HepG2 (cell line): ENCODE results near the gene EFCAB11. TPM values are rescaled to one million over a fixed set of nuclear protein-coding genes. Genes with fewer than 3 reads are reported as not detected.
A peak's percentile ranks its signal among the peaks of the same experiment; 100 is the strongest.

ENCODE experiments used
- LCORL ChIP-seq, 2 experiments: fragments of 450-650 bp in 1 of 2; sonication (generic) in 1 of 2; formaldehyde crosslinking in 1 of 2; IDR thresholded peaks; 2 replicates each; pipeline versions ENCODE4 v1.5.0 to v1.6.1; 2017 to 2020; ENCODE audit warnings: antibody characterized with exemption in 1 of 2, missing genetic modification reagents in 1 of 2
- MIXL1 ChIP-seq: IDR thresholded peaks from 2 replicates; pipeline ENCODE4 v1.6.1; 2016
- SMC3 ChIP-seq: IDR thresholded peaks from 2 replicates; pipeline ENCODE4 v1.6.1; 2011; ENCODE audit warnings: low read length, improper control_type of control experiment
- TGIF2 ChIP-seq: IDR thresholded peaks from 2 replicates; pipeline ENCODE4 v1.6.1; 2016; ENCODE audit warnings: control low read depth, missing compliant biosample characterization
- ZMYM4 ChIP-seq: sonication (generic); formaldehyde crosslinking; IDR thresholded peaks from 2 replicates; pipeline ENCODE4 v1.8.1; 2023; ENCODE audit warnings: mild to moderate bottlenecking, missing genetic modification reagents
- polyA plus RNA-seq, 8 experiments: library from polyadenylated mRNA; depleted of rRNA in 3 of 8; stranded (reverse) in 7 of 8; unstranded in 1 of 8; fragments of >200 nt; fragmentation: Illumina TruSeq in 4 of 8; extraction: Trizol in 4 of 8; gene quantifications; 2 replicates each; pipeline versions ENCODE4 v1.2.1 to v1.2.3, GENCODE V29; 2011 to 2016; ENCODE audit warnings: low read depth in 4 of 8, missing spikeins in 1 of 8, mixed read lengths in 1 of 8; ENCODE audit not compliant: insufficient read depth in 1 of 8
- total RNA-seq, 5 experiments: library from RNA; depleted of rRNA; stranded (reverse); fragments of >200 nt; fragmentation: Illumina TruSeq; extraction: Trizol; gene quantifications; 2 replicates each; pipeline ENCODE4 v1.2.3, GENCODE V29; 2016; ENCODE audit warnings: low read depth in 1 of 5
- TF ChIP-seq, protein P1 (sequence below), 2 experiments: fragments of 450-650 bp in 1 of 2; sonication (generic) in 1 of 2; formaldehyde crosslinking in 1 of 2; IDR thresholded peaks; 2 replicates each; pipeline versions ENCODE4 v1.6.1 to v1.8.0; 2016 to 2022; ENCODE audit warnings: antibody characterized with exemption in 1 of 2, mild to moderate bottlenecking in 1 of 2, missing genetic modification reagents in 1 of 2
- TF ChIP-seq, protein P2 (sequence below), 2 experiments: sonication (generic) in 1 of 2; formaldehyde crosslinking in 1 of 2; IDR thresholded peaks; 2 replicates each; pipeline versions ENCODE4 v1.4.0 to v1.6.1; 2018 to 2020; ENCODE audit warnings: missing genetic modification reagents in 2 of 2, borderline replicate concordance in 1 of 2, low read depth in 1 of 2, mild to moderate bottlenecking in 1 of 2, missing biosample characterization in 1 of 2
- TF ChIP-seq, protein P3 (sequence below): sonication (generic); formaldehyde crosslinking; IDR thresholded peaks from 2 replicates; pipeline ENCODE4 v1.5.1; 2020; ENCODE audit warnings: mild to moderate bottlenecking, missing genetic modification reagents, moderate library complexity
- TF ChIP-seq, protein P4 (sequence below): sonication (generic); formaldehyde crosslinking; IDR thresholded peaks from 2 replicates; pipeline ENCODE4 v1.4.0; 2020; ENCODE audit warnings: missing genetic modification reagents, borderline replicate concordance

EFCAB11 gene
- total and polyA plus RNA-seq, 2 of the 13 experiments (the other 11 are each of a cell fraction or from before 2014, with no cell fraction given) = 8.2 to 31.5 TPM

- TF ChIP-seq, protein P1, sequence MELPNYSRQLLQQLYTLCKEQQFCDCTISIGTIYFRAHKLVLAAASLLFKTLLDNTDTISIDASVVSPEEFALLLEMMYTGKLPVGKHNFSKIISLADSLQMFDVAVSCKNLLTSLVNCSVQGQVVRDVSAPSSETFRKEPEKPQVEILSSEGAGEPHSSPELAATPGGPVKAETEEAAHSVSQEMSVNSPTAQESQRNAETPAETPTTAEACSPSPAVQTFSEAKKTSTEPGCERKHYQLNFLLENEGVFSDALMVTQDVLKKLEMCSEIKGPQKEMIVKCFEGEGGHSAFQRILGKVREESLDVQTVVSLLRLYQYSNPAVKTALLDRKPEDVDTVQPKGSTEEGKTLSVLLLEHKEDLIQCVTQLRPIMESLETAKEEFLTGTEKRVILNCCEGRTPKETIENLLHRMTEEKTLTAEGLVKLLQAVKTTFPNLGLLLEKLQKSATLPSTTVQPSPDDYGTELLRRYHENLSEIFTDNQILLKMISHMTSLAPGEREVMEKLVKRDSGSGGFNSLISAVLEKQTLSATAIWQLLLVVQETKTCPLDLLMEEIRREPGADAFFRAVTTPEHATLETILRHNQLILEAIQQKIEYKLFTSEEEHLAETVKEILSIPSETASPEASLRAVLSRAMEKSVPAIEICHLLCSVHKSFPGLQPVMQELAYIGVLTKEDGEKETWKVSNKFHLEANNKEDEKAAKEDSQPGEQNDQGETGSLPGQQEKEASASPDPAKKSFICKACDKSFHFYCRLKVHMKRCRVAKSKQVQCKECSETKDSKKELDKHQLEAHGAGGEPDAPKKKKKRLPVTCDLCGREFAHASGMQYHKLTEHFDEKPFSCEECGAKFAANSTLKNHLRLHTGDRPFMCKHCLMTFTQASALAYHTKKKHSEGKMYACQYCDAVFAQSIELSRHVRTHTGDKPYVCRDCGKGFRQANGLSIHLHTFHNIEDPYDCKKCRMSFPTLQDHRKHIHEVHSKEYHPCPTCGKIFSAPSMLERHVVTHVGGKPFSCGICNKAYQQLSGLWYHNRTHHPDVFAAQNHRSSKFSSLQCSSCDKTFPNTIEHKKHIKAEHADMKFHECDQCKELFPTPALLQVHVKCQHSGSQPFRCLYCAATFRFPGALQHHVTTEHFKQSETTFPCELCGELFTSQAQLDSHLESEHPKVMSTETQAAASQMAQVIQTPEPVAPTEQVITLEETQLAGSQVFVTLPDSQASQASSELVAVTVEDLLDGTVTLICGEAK (IDR thresholded peaks at IDR 0.05) = peak; percentile 64
- TF ChIP-seq, protein P1 (CRISPR knock-in tag; IDR thresholded peaks at IDR 0.05) = peak; percentile 97
- TF ChIP-seq, protein P2, sequence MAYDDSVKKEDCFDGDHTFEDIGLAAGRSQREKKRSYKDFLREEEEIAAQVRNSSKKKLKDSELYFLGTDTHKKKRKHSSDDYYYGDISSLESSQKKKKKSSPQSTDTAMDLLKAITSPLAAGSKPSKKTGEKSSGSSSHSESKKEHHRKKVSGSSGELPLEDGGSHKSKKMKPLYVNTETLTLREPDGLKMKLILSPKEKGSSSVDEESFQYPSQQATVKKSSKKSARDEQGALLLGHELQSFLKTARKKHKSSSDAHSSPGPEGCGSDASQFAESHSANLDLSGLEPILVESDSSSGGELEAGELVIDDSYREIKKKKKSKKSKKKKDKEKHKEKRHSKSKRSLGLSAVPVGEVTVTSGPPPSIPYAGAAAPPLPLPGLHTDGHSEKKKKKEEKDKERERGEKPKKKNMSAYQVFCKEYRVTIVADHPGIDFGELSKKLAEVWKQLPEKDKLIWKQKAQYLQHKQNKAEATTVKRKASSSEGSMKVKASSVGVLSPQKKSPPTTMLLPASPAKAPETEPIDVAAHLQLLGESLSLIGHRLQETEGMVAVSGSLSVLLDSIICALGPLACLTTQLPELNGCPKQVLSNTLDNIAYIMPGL (CRISPR knock-in tag; IDR thresholded peaks at IDR 0.05; ENCODE audit: borderline replicate concordance in 1 of 2, low read depth in 1 of 2) = 0 out of 4 replicates have a peak, but pooled peaks of 1 of the 2 experiments have one; percentile 21
- 0 out of 2 replicates have a peak, but pooled peaks have one; percentile 27 for TF ChIP-seq TGIF2
- peak; percentile 72 for TF ChIP-seq SMC3
- 0 out of 2 replicates have a peak, but pooled peaks have one; percentile 28 for TF ChIP-seq MIXL1
- TF ChIP-seq, protein P3, sequence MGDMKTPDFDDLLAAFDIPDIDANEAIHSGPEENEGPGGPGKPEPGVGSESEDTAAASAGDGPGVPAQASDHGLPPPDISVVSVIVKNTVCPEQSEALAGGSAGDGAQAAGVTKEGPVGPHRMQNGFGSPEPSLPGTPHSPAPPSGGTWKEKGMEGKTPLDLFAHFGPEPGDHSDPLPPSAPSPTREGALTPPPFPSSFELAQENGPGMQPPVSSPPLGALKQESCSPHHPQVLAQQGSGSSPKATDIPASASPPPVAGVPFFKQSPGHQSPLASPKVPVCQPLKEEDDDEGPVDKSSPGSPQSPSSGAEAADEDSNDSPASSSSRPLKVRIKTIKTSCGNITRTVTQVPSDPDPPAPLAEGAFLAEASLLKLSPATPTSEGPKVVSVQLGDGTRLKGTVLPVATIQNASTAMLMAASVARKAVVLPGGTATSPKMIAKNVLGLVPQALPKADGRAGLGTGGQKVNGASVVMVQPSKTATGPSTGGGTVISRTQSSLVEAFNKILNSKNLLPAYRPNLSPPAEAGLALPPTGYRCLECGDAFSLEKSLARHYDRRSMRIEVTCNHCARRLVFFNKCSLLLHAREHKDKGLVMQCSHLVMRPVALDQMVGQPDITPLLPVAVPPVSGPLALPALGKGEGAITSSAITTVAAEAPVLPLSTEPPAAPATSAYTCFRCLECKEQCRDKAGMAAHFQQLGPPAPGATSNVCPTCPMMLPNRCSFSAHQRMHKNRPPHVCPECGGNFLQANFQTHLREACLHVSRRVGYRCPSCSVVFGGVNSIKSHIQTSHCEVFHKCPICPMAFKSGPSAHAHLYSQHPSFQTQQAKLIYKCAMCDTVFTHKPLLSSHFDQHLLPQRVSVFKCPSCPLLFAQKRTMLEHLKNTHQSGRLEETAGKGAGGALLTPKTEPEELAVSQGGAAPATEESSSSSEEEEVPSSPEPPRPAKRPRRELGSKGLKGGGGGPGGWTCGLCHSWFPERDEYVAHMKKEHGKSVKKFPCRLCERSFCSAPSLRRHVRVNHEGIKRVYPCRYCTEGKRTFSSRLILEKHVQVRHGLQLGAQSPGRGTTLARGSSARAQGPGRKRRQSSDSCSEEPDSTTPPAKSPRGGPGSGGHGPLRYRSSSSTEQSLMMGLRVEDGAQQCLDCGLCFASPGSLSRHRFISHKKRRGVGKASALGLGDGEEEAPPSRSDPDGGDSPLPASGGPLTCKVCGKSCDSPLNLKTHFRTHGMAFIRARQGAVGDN (CRISPR knock-in tag) = no peak
- peak; percentile 62 for TF ChIP-seq ZMYM4 (CRISPR knock-in tag)
- TF ChIP-seq, protein P4, sequence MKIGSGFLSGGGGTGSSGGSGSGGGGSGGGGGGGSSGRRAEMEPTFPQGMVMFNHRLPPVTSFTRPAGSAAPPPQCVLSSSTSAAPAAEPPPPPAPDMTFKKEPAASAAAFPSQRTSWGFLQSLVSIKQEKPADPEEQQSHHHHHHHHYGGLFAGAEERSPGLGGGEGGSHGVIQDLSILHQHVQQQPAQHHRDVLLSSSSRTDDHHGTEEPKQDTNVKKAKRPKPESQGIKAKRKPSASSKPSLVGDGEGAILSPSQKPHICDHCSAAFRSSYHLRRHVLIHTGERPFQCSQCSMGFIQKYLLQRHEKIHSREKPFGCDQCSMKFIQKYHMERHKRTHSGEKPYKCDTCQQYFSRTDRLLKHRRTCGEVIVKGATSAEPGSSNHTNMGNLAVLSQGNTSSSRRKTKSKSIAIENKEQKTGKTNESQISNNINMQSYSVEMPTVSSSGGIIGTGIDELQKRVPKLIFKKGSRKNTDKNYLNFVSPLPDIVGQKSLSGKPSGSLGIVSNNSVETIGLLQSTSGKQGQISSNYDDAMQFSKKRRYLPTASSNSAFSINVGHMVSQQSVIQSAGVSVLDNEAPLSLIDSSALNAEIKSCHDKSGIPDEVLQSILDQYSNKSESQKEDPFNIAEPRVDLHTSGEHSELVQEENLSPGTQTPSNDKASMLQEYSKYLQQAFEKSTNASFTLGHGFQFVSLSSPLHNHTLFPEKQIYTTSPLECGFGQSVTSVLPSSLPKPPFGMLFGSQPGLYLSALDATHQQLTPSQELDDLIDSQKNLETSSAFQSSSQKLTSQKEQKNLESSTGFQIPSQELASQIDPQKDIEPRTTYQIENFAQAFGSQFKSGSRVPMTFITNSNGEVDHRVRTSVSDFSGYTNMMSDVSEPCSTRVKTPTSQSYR = no peak
- TF ChIP-seq LCORL (IDR thresholded peaks at IDR 0.05) = no peak
- TF ChIP-seq LCORL (CRISPR knock-in tag; IDR thresholded peaks at IDR 0.05) = peak; percentile 42; the same call in 1 of the 2 replicates
- TF ChIP-seq, all 625 proteins: peak for 13
These were observed 186.7 kb downstream of the EFCAB11 start (continued) for GRCh38 chr14:89767861-89768268.
